Right kidney (tissue), 9 donors: ENCODE results near the gene DET1.
A peak's percentile ranks its signal among the peaks of the same experiment; 100 is the strongest.
"Not testable (repeated sequence)": the region's sequence is repeated elsewhere in the genome, so short reads cannot be mapped to it uniquely, and the experiment has no call there.

Experiments used
- DNase-seq: peaks from one replicate; pipeline ENCODE4 v3.0.0-alpha.2; 2016
- long read RNA-seq, 8 donors: transcript quantifications; one replicate each; lab custom pipeline, GENCODE V29; 2026

The DET1 gene
- long read RNA-seq, donor 1, transcript DET1-208 (1 exons, 3,844 nt): major isoform, 8 of 11 reads
- long read RNA-seq, donor 1, partial matches to known transcripts: 0 of 11 reads
- long read RNA-seq, donor 1, other reads (novel, unspliced or antisense): 0 of 11 reads
- long read RNA-seq, donor 2, partial matches to known transcripts: 0 of 1 reads
- long read RNA-seq, donor 2, other reads (novel, unspliced or antisense): 0 of 1 reads
- long read RNA-seq, donor 3, transcript DET1-208 (1 exons, 3,844 nt): major isoform, 6 of 15 reads
- long read RNA-seq, donor 3, partial matches to known transcripts: 7 of 15 reads
- long read RNA-seq, donor 3, other reads (novel, unspliced or antisense): 0 of 15 reads
- long read RNA-seq, donor 4, transcript DET1-208 (1 exons, 3,844 nt): major isoform, 6 of 9 reads
- long read RNA-seq, donor 4, partial matches to known transcripts: 0 of 9 reads
- long read RNA-seq, donor 4, other reads (novel, unspliced or antisense): 0 of 9 reads
- long read RNA-seq, donor 5, partial matches to known transcripts: 0 of 5 reads
- long read RNA-seq, donor 5, other reads (novel, unspliced or antisense): 0 of 5 reads
- long read RNA-seq, donor 6, partial matches to known transcripts: 0 of 7 reads
- long read RNA-seq, donor 6, other reads (novel, unspliced or antisense): 0 of 7 reads
- long read RNA-seq, donor 7: 0 reads
- long read RNA-seq, donor 8, transcript DET1-208 (1 exons, 3,844 nt): major isoform, 7 of 9 reads
- long read RNA-seq, donor 8, partial matches to known transcripts: 0 of 9 reads
- long read RNA-seq, donor 8, other reads (novel, unspliced or antisense): 0 of 9 reads

GRCh38 chr15:88546248-88547129 is at the start of gene DET1:
TSS of gene DET1 (minus strand) at chr15:88546681. CDS start at chr15:88531705, 14,976 bp downstream.
- DNase-seq: peak; percentile 77

GRCh38 chr15:88591384-88591783 is 44.9 kb upstream of the DET1 start:
- DNase-seq: no peak

- DNase-seq: no peak
These were observed 44.3 kb upstream of the DET1 start for GRCh38 chr15:88590759-88591158.

GRCh38 chr15:88586401-88587162 is 40.1 kb upstream of the DET1 start:
- no peak for DNase-seq

- no peak for DNase-seq
These were observed 34.1 kb upstream of the DET1 start for GRCh38 chr15:88580532-88580931.

- DNase-seq: no peak
These were observed 32.8 kb upstream of the DET1 start for GRCh38 chr15:88579322-88579721.

- no peak for DNase-seq
These were observed 28.2 kb upstream of the DET1 start for GRCh38 chr15:88574655-88575054.

GRCh38 chr15:88574077-88574476 is 27.6 kb upstream of the DET1 start:
- no peak for DNase-seq

GRCh38 chr15:88571852-88572259 is 25.4 kb upstream of the DET1 start:
- DNase-seq: no peak

- no peak for DNase-seq
These were observed 24.8 kb upstream of the DET1 start for GRCh38 chr15:88571153-88571851.

GRCh38 chr15:88568589-88568988 is 22.1 kb upstream of the DET1 start:
- no peak for DNase-seq

GRCh38 chr15:88564741-88565140 is 18.3 kb upstream of the DET1 start:
- no peak for DNase-seq

- no peak for DNase-seq
These were observed 17.2 kb upstream of the DET1 start for GRCh38 chr15:88563638-88564037.

GRCh38 chr15:88559565-88559964 is 13.1 kb upstream of the DET1 start:
- DNase-seq: not testable (repeated sequence)

GRCh38 chr15:88558026-88558425 is 11.5 kb upstream of the DET1 start:
- DNase-seq: not testable (repeated sequence)

- DNase-seq: not testable (repeated sequence)
These were observed 1.5 kb upstream of the DET1 start for GRCh38 chr15:88548009-88548408.

- DNase-seq: not testable (repeated sequence)
These were observed 768 bp downstream of the DET1 start for GRCh38 chr15:88545578-88546247.

GRCh38 chr15:88543065-88543776 is 3.3 kb downstream of the DET1 start:
- no peak for DNase-seq

GRCh38 chr15:88542342-88542733 is 4.1 kb downstream of the DET1 start:
- DNase-seq: no peak
